Sigmoid colon (tissue), 4 donors: Measurements from ENCODE around the gene ZBED4.

Experiments used
- CTCF ChIP-seq, 4 experiments: fragments of 450-650 bp in 3 of 4; fragments of 200-600 bp in 1 of 4; IDR thresholded peaks; one replicate each; pipeline ENCODE4 v1.5.1; 2016 to 2019; ENCODE audit warnings: antibody characterized with exemption in 4 of 4, mild to moderate bottlenecking in 3 of 4, moderate library complexity in 2 of 4
- POLR2A ChIP-seq, 2 donors: fragments of 450-650 bp; IDR thresholded peaks; one replicate each; pipeline ENCODE4 v1.6.1; 2016; ENCODE audit warnings: antibody characterized with exemption in 2 of 2, mild to moderate bottlenecking in 2 of 2, moderate library complexity in 2 of 2
- POLR2AphosphoS5 ChIP-seq, 4 donors: sonication (generic); formaldehyde crosslinking; IDR thresholded peaks; one replicate each; pipeline ENCODE4 v1.6.1; 2017; ENCODE audit warnings: antibody characterized with exemption in 4 of 4

- TF ChIP-seq CTCF (IDR thresholded peaks at IDR 0.05) (no peak), POLR2A (IDR thresholded peaks at IDR 0.05) (no peak), POLR2AphosphoS5 (IDR thresholded peaks at IDR 0.05) (no peak)
Observed at GRCh38 chr22:49869845-49870712, 16.4 kb downstream of the ZBED4 start.
